Prostate gland (tissue), 2 donors: ENCODE results near the gene EGF. TPM values are rescaled to one million over a fixed set of nuclear protein-coding genes. Genes with fewer than 3 reads are reported as not detected.

Source experiments
- DNase-seq: peaks from one replicate; pipeline ENCODE4 v3.0.0-alpha.2; 2019; ENCODE audit warnings: low spot score
- H3K27ac ChIP-seq, 2 donors: fragments of 200-600 bp; sonication (generic); 2 replicates each; pipeline ENCODE4 v1.5.1; 2017 to 2019
- H3K27me3 ChIP-seq: fragments of 200-600 bp; sonication (generic); replicated peaks from 2 replicates; pipeline ENCODE4 v1.5.1; 2019; ENCODE audit not compliant: insufficient read depth
- H3K36me3 ChIP-seq, 2 donors: fragments of 200-600 bp; sonication (generic); 1 replicate in 1 of 2; 2 replicates in 1 of 2; pipeline versions ENCODE4 v1.5.1 to v1.8.1; 2017 to 2019
- H3K4me1 ChIP-seq: fragments of 200-600 bp; sonication (generic); replicated peaks from 2 replicates; pipeline ENCODE4 v1.5.1; 2019
- H3K4me3 ChIP-seq, 2 donors: fragments of 200-600 bp; sonication (generic); 2 replicates each; pipeline ENCODE4 v1.5.1; 2017 to 2019
- H3K9me3 ChIP-seq: fragments of 200-600 bp; sonication (generic); 2 replicates; pipeline ENCODE4 v1.5.1; 2017
- CTCF ChIP-seq, 4 experiments: fragments of 200-600 bp in 2 of 4; fragments of 450-650 bp in 2 of 4; sonication (generic) in 2 of 4; IDR thresholded peaks; 1 replicate in 3 of 4; 2 replicates in 1 of 4; pipeline ENCODE4 v1.5.1; 2016 to 2019; ENCODE audit warnings: antibody characterized with exemption in 4 of 4, mild to moderate bottlenecking in 2 of 4, moderate library complexity in 2 of 4
- POLR2A ChIP-seq: fragments of 450-650 bp; IDR thresholded peaks from one replicate; pipeline ENCODE4 v1.6.1; 2016; ENCODE audit warnings: antibody characterized with exemption, mild to moderate bottlenecking
- POLR2AphosphoS5 ChIP-seq: sonication (generic); formaldehyde crosslinking; IDR thresholded peaks from one replicate; pipeline ENCODE4 v1.6.1; 2017; ENCODE audit warnings: antibody characterized with exemption
- WGBS: methylation state at CpG from one replicate; pipeline ENCODE4 v1.1.5; 2018; 5-methylcytosine and 5-hydroxymethylcytosine counted together
- intact Hi-C: fragments of 100-400 bp; cut with DNase I; formaldehyde crosslinking; loops from one replicate; pipeline ENCODE4 v1.14.2; 2022
- total RNA-seq, 2 donors: library from RNA; depleted of rRNA; stranded (reverse); fragments of >200 nt; gene quantifications; one replicate each; pipeline ENCODE4 v1.1.0, GENCODE V29; 2016

Gene EGF
- total RNA-seq, 2 donors from 2014 or later, result 1.9 to 8.5 TPM

- TF ChIP-seq POLR2AphosphoS5 (no peak), CTCF (IDR thresholded peaks at IDR 0.05) (no peak), POLR2A (no peak)
- H3K27me3 ChIP-seq, result no peaks in the 10 kb centered on the region
- no peak overlapping the region for H3K4me3 ChIP-seq
- H3K36me3 ChIP-seq, result no peaks in the 10 kb centered on the region
- intact Hi-C loops, result no loop called here
- H3K4me1 ChIP-seq, result peaks cover 11% of the 10 kb centered on the region
- DNase-seq, result no peak
- 60% methylated on average over 3 of the region's 3 CpGs for WGBS
- H3K27ac ChIP-seq, result no peak overlapping the region
- no peaks in the 10 kb centered on the region for H3K9me3 ChIP-seq
These were observed 35.3 kb upstream of the EGF start for GRCh38 chr4:109877400-109877799.

GRCh38 chr4:109878355-109878754, 34.3 kb upstream of the EGF start:
- Histone ChIP-seq H3K27ac (no peak overlapping the region), H3K4me3 (no peak overlapping the region), H3K4me1 (peaks cover 10% of the 10 kb centered on the region), H3K9me3 (no peaks in the 10 kb centered on the region), H3K36me3 (no peaks in the 10 kb centered on the region), H3K27me3 (no peaks in the 10 kb centered on the region)
- no peak for DNase-seq
- WGBS, result 76% methylated on average over 2 of the region's 2 CpGs
- intact Hi-C loops, result no loop called here
- TF ChIP-seq POLR2AphosphoS5 (no peak), POLR2A (no peak)

GRCh38 chr4:109879081-109879480, 33.6 kb upstream of the EGF start:
- no peaks in the 10 kb centered on the region for H3K36me3 ChIP-seq
- intact Hi-C loops, result no loop called here
- no peaks in the 10 kb centered on the region for H3K9me3 ChIP-seq
- H3K4me3 ChIP-seq, result no peak overlapping the region
- TF ChIP-seq CTCF (IDR thresholded peaks at IDR 0.05), result no peak
- no peak for TF ChIP-seq POLR2A
- no peak for TF ChIP-seq POLR2AphosphoS5
- peaks cover 5% of the 10 kb centered on the region for H3K4me1 ChIP-seq
- H3K27me3 ChIP-seq, result no peaks in the 10 kb centered on the region
- no peak overlapping the region for H3K27ac ChIP-seq
- DNase-seq, result no peak
- WGBS, result 83% methylated on average over 12 of the region's 12 CpGs

GRCh38 chr4:109879636-109880314, 32.9 kb upstream of the EGF start:
- TF ChIP-seq CTCF (IDR thresholded peaks at IDR 0.05) (no peak), POLR2A (no peak), POLR2AphosphoS5 (no peak)
- Histone ChIP-seq H3K9me3 (no peaks in the 10 kb centered on the region), H3K36me3 (no peaks in the 10 kb centered on the region), H3K4me3 (no peak overlapping the region), H3K27me3 (no peaks in the 10 kb centered on the region), H3K27ac (no peak overlapping the region), H3K4me1 (no peaks in the 10 kb centered on the region)
- 91% methylated on average over 7 of the region's 7 CpGs for WGBS
- intact Hi-C loops, result no loop called here
- DNase-seq, result no peak

- Histone ChIP-seq H3K27me3 (no peaks in the 10 kb centered on the region), H3K36me3 (no peaks in the 10 kb centered on the region), H3K27ac (no peak overlapping the region), H3K4me1 (no peaks in the 10 kb centered on the region), H3K9me3 (no peaks in the 10 kb centered on the region), H3K4me3 (no peak overlapping the region)
- intact Hi-C loops, result no loop called here
- DNase-seq, result no peak
- TF ChIP-seq POLR2AphosphoS5 (no peak), CTCF (IDR thresholded peaks at IDR 0.05) (no peak), POLR2A (no peak)
These were observed 26.4 kb upstream of the EGF start for GRCh38 chr4:109886303-109886702.
